Skeletal muscle cell (primary cell): Measurements from ENCODE around the gene HEPN1.

ENCODE experiments used
- DNase-seq: peaks from one replicate; pipeline ENCODE4 v3.0.0-alpha.2; 2010; ENCODE audit warnings: low read depth
- H3K4me3 ChIP-seq: 2 replicates; pipeline ENCODE4 v1.5.1; 2011; ENCODE audit warnings: low read depth, mild to moderate bottlenecking, control low read depth, low read length, moderate library complexity

The HEPN1 gene

DNA sequence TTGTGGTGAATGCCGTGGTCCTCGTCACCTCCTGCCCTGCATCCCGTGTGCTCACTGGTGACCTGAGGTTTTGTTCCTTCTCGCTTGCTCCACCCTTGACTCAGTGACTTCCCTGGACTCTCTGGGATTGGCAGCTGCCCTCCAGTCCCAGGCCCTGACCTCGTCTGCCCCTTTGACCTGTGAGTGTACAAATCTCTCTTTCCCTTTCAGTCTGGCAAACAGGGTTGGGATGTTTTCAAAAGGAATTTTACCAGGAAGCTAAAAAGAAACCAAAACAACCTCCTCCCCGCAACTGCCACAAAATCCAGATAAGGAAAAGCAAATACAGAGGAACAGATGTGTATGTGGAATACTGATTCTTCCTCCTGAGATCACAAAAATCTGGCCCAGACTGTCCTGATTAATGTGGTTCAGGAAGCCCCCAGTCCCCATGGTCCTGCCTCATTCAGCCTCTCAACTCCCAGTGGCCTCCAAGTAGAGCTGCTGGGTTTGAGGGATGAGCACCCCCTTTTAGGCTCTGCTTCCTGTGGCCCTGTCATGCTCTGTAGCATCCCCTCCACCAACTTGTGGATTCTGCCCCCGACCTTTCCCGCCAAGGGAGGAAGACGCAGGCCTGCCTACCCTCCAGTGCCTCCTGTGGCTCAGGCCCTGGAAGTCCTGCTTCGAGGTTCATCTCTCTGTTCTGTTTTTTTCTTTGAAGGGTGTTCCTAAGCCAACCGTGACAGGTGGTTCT lies 36.5 kb upstream of the HEPN1 start:
- no peak for DNase-seq
- no peak overlapping the region for H3K4me3 ChIP-seq

DNA sequence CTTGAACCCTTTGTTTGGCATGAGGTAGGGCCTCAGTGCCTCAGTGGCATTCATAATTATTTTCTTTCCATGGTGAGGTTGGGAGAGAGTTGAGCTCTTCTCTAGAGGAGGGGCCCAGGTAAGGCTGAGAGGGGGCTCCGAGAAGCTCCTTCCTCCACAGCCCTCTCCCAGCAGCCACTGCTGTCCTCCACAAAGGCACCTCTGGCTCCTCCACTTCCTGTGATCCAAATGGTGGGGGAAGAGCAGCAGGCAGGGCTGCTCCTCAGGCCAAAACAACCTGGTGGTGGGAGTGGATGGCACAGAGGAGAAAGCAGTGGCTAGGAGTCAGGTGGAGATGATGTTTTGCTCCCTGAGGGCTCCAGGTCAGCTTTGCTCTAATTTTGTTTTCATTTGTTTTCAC lies 34.7 kb upstream of the HEPN1 start:
- DNase-seq: no peak

DNA sequence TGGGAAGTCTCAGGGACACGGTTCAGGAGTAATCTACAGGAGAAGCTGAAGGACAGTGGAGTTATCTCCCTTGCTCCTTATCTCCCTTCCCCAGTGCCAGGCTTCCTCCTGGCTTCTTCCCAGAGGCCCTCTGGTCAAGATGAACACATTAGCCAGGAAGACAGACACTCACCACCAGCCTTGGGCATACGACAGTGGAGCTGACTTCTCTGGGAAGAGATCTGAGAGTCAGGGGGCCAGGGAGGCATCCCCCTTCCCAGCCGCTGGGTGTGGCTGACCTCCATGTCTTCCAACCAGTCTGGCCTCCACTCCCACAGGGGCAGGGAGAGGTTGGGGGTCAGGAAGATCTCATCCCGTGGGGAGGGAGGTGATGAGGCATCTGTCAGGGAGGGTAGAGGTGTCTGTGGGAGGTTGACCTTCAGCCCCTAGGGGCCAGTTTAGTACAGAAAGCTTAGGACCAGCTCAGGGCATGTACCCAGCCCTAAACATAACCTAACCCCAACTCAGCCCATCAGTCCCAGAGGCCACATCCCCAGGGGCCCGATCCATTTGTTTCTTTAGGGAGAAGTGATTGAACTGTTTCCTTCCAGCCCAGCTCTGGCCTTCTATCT lies 34.1 kb upstream of the HEPN1 start:
- no peak for DNase-seq
- H3K4me3 ChIP-seq: no peak overlapping the region

More for the DNA sequence above, 34.7 kb upstream of the HEPN1 start:
- H3K4me3 ChIP-seq: no peak overlapping the region

DNA sequence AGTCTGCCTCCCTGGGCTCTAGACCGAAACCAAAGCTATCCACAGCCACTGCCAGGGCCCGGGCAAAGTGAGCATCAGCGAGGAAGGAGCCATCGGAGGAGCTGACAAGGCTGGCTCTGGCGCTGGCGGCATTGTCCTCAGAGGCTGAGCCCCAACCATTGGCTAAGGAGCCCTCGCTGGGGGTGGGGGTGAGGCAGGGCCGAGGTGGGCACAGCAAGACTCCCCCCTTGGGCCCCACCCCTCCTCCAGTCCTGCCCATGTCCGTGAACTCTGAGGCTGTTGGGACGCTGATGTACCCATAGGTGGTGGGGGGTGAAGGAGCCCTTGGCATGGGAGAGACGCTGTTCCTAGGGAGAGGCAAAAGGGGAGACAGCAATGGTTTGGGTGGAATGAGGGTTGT lies 32.6 kb upstream of the HEPN1 start:
- no peak for DNase-seq

DNA sequence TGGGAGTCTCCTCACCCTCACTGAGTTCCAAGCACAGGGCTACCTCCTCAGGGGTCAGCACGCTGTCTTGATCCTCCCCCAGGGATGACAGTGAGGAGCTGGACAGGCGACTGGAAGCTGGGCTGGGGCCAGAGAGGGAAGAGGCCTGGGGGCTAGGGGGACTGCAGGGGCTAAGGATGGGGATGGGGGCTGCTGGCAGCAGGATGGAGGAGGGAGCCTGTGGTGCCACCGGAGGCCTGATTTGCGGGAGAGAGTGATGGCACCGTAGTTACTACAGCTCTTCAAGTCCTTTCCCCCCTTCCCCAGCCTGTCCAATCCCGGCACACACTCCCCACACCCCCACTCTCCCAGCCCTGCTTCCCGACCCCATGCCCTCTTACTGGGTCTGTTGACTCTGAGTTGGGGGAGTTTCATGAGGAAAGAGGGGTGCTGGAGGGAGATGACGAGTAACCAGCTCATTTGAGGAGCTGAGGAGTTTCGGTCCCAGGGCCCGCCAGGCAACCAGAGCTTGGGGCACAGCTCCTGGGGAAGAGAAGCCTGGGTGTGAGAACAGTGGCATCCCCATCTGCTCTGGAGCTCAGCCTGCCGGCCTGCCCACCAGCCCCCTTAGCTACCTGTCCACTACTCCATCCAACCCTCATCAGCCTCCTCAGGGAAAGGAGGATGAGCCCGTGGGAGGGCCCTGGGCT lies 31.9 kb upstream of the HEPN1 start:
- no peak for DNase-seq
- no peak overlapping the region for H3K4me3 ChIP-seq

More for the DNA sequence above, 32.6 kb upstream of the HEPN1 start:
- no peak overlapping the region for H3K4me3 ChIP-seq

DNA sequence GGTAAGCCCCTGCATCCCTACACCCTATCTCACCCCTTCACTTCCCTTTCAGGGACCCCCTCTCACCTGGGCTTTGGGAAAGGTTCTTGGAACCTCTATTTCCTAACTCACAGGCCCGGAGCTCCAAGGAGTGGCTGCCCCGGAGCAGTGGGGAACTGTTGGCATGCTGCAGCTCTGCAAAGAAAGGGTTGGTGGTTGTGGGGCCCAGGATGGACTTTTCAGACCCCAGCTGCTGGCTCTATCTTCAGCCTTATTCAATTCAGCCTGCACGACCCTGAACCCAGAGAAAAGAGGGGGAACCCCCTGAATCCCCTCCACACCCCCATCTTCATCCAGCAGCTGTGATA lies 31.4 kb upstream of the HEPN1 start:
- no peak for DNase-seq
- no peak overlapping the region for H3K4me3 ChIP-seq

DNA sequence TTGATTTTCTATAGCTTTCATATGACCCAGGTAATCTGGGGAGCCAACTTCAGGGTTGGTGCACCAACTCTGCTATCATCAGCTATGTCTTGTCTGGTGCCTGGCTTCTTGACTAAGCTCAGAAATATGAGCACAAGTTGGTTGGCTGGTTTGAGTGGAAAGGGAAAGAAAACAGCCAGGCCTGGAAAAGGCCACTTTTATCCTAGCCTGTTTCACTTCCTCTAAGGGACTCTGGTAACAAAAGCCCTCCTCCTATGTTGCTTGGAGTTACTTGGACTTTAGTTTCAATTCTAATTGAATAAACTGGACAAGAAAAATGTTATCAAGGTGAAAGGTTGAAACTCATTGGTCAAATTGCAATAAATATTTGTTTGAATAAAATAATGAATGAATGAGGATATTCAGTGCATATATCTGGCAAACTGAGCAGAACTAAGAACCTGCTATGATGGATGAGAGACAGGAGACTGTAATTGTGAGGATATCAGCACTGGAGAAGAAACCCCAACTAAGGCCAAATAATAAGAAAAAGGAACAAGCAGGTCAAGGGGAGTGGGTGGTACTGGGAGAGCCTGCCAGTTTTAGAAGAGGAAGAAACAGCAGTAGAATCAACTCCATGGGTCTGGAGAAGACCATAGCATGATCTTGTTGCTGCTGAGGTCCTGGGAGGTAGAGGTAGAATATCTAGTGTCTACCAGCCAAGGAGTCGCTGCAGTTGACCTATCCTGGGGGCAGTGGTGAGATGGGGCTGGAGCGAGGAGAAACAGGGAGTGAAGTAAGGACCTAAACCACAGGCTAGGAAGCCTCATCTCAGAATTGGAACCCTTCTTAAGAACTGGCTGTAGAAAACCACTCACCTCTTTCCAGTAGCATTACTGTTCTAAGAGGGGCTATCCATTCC lies 29.6 kb upstream of the HEPN1 start:
- no peak for DNase-seq
- H3K4me3 ChIP-seq: no peak overlapping the region

DNA sequence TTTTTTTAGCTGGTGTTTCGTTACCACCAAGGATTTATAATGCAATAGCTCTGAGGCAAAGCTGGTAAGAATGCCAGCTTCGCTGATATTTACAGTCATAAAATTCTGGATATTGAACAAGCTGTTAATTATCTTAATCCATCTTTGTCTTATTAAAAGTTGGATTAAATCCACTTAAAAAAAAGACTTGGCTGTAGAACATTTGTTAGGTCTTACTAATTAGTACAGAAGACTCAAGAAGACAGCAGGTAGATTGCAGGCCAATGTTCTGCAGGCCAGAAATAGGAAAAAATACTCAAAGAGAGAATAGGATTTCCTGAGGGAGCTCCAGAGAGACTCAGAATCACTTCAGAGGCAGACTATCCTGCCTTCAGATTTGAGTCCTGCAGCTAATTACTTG lies 28.9 kb upstream of the HEPN1 start:
- DNase-seq: no peak
- no peak overlapping the region for H3K4me3 ChIP-seq

DNA sequence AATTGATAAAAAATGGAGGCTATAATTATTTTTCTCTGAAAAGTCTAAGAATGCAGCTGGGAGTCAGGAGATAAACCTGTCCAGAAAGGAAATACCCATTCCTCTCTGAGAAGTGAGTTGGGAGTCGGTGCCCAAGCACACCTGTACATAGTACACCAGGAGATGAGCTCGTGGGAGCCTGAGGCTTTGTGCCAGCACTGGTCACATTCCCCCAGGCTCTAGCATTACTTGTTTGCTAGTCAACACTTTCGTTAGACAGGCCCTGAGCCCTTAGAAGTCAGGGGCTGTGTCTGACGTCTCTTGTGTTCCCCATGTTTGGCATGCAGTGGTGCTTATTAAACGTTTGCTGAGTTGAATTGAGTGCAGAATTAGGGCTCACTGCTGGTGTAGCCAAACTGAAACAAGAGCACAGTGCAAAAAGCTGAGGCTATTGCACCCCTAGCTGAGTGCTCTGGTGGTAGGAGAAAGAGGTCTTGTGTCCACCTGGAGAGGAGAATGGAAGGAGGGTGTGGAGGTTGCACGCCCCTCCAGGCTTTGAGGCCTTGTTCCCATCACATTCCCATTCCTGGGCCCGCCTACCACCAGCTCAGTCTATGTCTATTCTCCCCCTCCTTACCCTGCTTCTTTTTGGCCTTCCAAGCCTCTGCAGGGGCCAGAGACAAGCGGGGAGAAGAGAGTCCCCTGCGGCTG lies 28.2 kb upstream of the HEPN1 start:
- DNase-seq: no peak
- no peak overlapping the region for H3K4me3 ChIP-seq

DNA sequence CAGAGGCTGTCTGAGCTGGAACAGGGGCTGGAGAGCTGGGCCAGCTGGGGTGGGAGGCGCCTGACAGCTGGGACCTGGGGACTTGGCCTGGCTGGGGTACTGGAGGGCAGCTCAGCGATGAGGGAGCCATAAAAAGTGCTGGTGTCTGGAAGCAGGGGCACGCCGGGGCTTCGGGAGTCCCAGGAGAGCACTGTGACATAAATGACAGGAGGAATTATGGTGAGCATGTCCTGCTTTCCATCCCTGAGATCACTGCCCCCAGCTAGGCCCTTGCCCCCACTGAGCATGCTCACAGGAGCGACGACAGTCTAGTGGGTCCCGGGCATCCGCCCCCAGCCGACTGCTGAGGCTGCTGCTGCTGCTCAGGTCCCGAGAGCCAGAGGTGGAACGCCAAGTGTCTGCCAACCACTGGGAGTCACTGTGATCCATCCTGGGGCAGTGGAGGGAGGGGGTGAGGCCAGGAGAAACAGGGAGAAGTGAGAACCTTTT lies 27.6 kb upstream of the HEPN1 start:
- H3K4me3 ChIP-seq: no peak overlapping the region
- no peak for DNase-seq

DNA sequence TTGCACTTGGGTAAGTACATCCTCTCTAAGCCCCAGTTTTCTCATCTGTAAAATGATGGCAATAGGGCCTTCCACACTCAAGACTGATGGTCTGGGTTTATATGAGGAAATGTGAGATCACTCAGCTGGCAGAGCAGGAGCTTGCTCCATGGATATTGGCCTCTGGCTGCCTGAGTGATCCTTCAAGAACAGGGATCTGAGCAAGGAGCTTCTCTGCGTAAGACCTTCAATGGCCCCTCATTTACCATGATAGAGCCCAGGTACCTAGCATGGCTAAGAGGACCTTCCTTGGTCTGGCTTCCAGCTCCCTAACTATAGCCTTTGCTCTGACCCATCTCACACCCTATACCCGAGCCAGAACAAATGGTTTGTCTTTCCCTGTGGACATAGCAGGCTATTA lies 26.9 kb upstream of the HEPN1 start:
- DNase-seq: no peak
- no peak overlapping the region for H3K4me3 ChIP-seq

DNA sequence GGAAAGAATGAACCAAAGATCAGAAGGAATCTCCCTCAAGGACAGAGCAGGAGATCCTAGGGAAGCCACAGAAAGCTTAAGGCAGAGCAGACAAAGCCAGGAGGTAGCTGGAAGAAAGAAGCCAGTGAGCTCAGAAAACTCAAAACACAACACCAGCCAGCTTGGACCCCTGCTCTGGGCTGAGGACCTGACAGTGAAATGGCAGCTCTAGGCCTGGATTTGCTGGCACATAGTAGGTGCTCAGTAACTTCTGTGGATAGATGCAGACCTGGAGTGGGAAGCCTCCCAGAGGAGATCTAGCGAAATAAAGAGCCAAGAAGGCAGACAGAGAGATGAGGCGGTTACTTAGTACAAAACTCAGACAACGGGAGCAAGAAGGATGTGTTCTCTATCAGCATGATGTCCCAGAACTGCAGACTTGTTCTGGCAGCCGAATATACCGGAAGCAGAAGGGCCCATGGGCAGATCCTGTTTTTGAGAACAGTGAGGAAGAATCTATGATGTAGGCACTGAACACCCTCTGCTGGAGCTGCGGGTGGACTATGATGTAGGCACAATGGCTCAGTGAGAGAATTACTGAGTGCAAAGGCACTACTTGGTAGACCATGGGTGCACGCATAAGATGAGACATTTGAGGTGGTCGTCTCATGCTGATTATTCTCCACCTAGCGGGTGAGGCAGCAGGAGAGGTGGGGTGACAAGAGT lies 26.1 kb upstream of the HEPN1 start:
- H3K4me3 ChIP-seq: no peak overlapping the region
- no peak for DNase-seq

DNA sequence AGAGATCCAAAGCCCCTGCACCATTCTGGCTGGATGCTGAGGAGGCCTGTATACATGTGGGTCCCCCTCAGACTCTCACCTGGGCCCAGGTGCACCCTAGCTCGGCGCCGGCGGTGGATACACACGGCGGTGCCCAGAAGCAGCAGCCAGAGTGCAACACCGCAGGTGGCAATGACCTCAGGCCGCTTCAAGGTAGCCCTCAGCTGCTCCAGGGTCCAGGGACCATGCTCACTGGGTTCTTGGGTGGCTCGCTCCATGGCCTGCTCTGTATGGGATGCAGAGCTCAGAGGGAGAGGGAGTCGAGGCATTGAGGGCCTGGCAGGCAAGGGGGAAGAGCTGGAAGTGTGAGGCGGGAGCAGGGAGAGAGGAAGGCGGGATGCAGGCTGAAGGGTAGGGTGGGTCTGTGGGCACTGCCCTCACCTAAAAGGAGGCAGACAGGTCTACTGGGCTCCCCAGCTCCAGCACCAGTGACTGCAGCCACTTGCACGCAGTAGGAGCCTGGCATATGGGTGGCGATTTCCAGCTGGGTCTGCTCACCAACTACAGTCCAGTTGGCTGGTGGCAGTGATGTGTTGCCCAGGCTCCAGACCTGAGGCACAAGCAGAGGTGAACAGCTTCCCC lies 25.2 kb upstream of the HEPN1 start:
- H3K4me3 ChIP-seq: no peak overlapping the region
- no peak for DNase-seq

DNA sequence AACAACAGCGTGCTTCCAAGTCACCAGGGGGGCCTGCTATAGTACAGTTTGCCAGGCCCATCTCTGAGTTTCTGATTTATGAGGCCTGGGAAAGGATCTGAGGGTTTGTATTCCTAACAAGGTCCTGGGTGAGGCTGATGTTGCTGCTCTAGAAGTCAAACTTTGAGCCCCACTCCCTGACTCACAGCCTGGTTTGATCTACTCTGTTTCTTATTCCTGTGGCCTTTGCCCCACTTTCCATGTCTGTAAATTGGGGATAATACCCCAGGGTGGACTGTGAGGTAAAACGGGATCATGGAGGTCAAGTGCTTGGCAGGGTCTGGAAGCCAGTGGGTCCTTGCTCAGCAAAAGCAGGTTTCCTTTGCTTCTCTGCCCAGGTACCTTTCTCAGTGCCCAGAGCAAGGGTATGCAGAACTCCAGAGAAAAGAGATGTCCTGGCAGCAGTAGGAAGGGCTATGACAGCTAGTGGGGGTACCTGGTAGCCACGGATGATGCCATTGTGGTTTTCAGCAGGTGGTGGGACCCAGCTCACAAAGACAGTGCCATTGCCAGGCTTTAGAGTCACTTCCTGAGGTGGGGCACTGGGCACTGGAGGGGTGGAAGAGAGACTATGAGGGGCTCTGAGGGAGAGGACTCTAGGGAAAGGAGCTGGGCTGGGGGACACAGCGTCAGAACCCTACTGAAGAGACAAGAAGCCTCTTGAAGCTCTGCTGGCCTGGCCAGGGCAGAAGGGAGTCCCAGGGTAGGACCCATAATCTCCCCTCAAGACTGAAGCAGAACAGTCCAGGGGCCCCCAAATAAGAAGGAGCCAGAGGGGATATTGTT lies 24.2 kb upstream of the HEPN1 start:
- DNase-seq: no peak
- H3K4me3 ChIP-seq: no peak overlapping the region

DNA sequence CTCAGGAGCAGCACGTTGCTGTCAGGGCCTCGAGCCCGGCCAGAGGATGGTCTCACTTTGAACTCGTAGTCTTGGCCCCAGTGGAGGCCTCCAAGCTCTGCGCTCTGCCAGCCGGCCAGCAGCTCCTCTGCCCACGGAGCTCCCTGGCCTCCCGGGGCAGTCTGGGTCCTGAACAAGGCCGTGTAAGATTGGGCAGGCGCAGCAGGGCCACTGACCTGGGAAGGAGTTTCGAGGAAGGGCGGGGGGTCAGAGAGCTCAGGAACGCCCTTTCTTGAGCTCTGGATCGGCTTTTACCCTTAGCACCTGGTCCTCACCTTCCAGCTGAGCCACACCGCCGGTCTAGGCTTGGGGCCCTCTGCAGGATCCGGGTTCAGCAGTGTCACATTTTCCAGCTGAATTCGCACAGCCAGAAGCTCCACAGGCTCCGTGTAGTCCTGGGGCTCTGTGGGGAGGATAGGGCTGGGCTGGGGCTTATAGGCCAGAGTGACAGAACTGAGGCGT lies 23.5 kb upstream of the HEPN1 start:
- no peak overlapping the region for H3K4me3 ChIP-seq
- no peak for DNase-seq

DNA sequence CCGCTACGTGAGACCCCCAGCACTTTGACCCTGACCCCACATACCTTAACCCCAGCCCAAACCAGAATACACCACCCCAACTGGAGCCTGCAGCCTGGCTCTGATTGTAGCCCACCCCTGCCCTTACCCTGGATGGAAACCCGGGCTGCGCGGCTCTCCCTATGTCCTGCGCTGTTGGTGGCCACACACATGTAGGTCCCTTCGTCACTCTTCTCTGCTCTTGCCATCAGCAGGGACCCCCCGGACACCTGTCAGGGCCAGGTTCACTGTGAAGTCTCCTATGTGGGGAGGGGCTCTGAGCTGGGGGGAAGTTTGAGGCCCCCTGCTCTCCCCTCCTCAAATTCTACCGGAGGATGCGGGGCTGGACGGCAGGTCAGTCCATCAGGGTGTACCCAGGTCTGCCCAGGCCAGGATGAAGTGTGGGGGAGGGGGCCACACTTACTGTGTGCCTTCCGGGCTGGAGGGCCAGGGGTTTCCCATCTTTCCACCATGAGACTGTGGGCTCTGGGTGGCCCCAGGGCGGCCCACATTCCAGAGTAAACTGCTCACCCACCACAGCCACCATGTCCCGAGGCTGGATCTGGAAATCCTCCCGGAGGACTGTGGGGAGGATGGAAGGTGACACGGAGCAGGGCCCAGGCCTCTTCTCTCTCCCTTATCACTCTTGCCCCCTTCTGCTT lies 22.8 kb upstream of the HEPN1 start:
- no peak overlapping the region for H3K4me3 ChIP-seq
- no peak for DNase-seq
